ENCODE measurements around the gene SLC8A3.
"Not testable (repeated sequence)": the region's sequence is repeated elsewhere in the genome, so short reads cannot be mapped to it uniquely, and the experiment has no call there.

Gene SLC8A3

DNA sequence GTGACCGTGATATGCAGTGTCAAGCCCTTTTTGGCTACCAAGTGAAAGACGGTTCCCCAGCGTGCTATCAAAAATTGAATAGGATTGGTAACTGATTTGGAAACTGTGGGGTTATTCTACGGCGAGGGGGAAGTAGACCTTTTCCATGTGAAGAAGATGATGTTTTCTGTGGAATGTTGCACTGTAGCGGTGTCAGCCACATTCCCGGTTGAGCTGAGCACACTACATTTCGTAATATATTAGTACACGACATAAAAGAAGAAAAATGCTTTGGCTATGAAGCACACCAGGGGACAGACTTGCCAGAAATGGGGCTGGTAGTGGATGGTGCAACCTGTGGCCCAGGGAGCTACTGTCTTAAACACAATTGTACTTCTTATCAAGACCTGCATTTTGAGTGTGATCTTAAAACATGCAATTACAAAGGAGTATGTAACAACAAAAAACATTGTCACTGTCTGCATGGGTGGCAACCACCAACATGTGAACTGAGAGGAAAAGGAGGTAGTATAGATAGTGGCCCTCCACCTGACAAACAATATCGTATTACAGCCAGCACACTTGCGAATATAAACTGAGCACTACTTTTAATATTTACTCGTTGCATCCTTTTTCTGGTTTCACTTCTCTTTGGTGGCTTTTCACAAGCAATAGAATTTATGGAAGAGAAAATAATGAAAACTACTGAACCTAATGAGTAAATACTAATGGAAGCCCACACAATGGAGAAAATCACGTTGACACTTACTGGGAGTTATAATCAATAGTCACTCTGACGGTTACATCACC lies 43.2 kb upstream of the SLC8A3 start:
- H2BK12ac ChIP-seq (ENCODE audit: low read length in 2 of 2); H3K9me3 ChIP-seq (ENCODE audit: control insufficient read depth, low read length); H3K27me3 ChIP-seq (ENCODE audit: control insufficient read depth in 1 of 2, insufficient read depth in 1 of 2, low read length in 2 of 2); H3K23ac ChIP-seq (ENCODE audit: low read length in 2 of 2); H2AFZ ChIP-seq (ENCODE audit: low read depth, low read length); H4K91ac ChIP-seq (ENCODE audit: low read length); H3K9ac ChIP-seq (ENCODE audit: low read length); H2AK5ac ChIP-seq (ENCODE audit: low read length, severe bottlenecking); H2BK5ac ChIP-seq (ENCODE audit: low read depth, low read length, poor library complexity, severe bottlenecking); H3K4me3 ChIP-seq (ENCODE audit: insufficient read depth in 1 of 2, low read depth in 1 of 2, low read length in 2 of 2); H3K4ac ChIP-seq (ENCODE audit: low read depth in 1 of 2, low read length in 2 of 2); H3K79me1 ChIP-seq (replicated peaks; ENCODE audit: low read length, poor library complexity, severe bottlenecking); DNase-seq; H3K27ac ChIP-seq (ENCODE audit: low read length, poor library complexity, severe bottlenecking); H3K4me1 ChIP-seq (ENCODE audit: control insufficient read depth, insufficient read depth, low read depth, low read length); H3K14ac ChIP-seq (ENCODE audit: low read length in 2 of 2); H2BK15ac ChIP-seq (ENCODE audit: low read depth, poor library complexity, severe bottlenecking); H2BK120ac ChIP-seq (ENCODE audit: low read depth, low read length); H3K36me3 ChIP-seq (ENCODE audit: control insufficient read depth in 1 of 2, insufficient read depth in 2 of 2, low read depth in 1 of 2, low read length in 2 of 2); H3K4me2 ChIP-seq (ENCODE audit: low read length, poor library complexity, severe bottlenecking); H4K8ac ChIP-seq (ENCODE audit: low read length); H3K18ac ChIP-seq (ENCODE audit: low read depth in 1 of 2, low read length in 2 of 2): not testable (repeated sequence)
- WGBS = 91% methylated on average over 11 of the region's 14 CpGs

DNA sequence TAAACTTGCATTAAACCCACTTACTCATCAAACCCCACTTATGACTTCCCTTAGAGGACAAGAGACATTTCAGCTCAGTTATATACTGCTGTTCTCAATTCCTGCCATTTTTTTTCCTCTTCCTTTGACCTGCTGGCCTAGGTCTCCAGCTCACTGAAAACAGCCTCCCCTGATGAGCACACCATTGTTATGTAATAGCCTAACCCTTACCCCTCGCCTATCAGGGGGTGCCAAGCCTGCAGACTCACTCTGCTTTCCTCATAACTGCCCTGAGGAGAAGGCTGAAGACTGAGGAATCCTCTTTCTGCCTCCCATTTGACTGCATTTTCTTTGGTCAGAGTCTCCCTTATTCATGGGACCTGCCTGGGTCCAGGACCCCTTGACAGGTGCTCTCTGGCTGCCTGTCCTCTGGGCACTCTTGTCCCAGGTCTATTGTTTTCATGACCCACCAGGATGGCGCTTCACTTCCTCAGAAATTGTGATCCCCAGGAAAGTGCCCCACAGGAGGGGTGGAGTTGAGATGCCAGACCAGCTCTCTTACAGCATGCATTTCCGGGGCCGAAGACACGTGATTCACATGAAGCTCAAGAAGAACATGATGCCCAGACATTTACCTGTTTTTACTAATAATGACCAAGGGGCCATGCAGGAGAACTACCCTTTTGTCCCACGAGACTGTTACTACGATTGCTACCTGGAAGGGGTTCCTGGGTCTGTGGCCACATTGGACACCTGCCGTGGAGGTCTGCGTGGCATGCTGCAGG lies 41.3 kb upstream of the SLC8A3 start:
- not testable (repeated sequence) for H4K91ac ChIP-seq (ENCODE audit: low read length); H3K9me3 ChIP-seq (ENCODE audit: control insufficient read depth, low read length); H3K27me3 ChIP-seq (ENCODE audit: control insufficient read depth in 1 of 2, insufficient read depth in 1 of 2, low read length in 2 of 2); H4K8ac ChIP-seq (ENCODE audit: low read length); H3K18ac ChIP-seq (ENCODE audit: low read depth in 1 of 2, low read length in 2 of 2); H3K79me1 ChIP-seq (replicated peaks; ENCODE audit: low read length, poor library complexity, severe bottlenecking); H2BK12ac ChIP-seq (ENCODE audit: low read length in 2 of 2); H3K4me1 ChIP-seq (ENCODE audit: control insufficient read depth, insufficient read depth, low read depth, low read length); H2BK15ac ChIP-seq (ENCODE audit: low read depth, poor library complexity, severe bottlenecking); H3K4me2 ChIP-seq (ENCODE audit: low read length, poor library complexity, severe bottlenecking); DNase-seq; H2AFZ ChIP-seq (ENCODE audit: low read depth, low read length); H3K4me3 ChIP-seq (ENCODE audit: insufficient read depth in 1 of 2, low read depth in 1 of 2, low read length in 2 of 2); H3K27ac ChIP-seq (ENCODE audit: low read length, poor library complexity, severe bottlenecking); H3K9ac ChIP-seq (ENCODE audit: low read length); H3K36me3 ChIP-seq (ENCODE audit: control insufficient read depth in 1 of 2, insufficient read depth in 2 of 2, low read depth in 1 of 2, low read length in 2 of 2); H2BK5ac ChIP-seq (ENCODE audit: low read depth, low read length, poor library complexity, severe bottlenecking); H3K23ac ChIP-seq (ENCODE audit: low read length in 2 of 2); H3K4ac ChIP-seq (ENCODE audit: low read depth in 1 of 2, low read length in 2 of 2); H2BK120ac ChIP-seq (ENCODE audit: low read depth, low read length); H3K14ac ChIP-seq (ENCODE audit: low read length in 2 of 2); H2AK5ac ChIP-seq (ENCODE audit: low read length, severe bottlenecking)
- 58% methylated on average over 6 of the region's 9 CpGs for WGBS

DNA sequence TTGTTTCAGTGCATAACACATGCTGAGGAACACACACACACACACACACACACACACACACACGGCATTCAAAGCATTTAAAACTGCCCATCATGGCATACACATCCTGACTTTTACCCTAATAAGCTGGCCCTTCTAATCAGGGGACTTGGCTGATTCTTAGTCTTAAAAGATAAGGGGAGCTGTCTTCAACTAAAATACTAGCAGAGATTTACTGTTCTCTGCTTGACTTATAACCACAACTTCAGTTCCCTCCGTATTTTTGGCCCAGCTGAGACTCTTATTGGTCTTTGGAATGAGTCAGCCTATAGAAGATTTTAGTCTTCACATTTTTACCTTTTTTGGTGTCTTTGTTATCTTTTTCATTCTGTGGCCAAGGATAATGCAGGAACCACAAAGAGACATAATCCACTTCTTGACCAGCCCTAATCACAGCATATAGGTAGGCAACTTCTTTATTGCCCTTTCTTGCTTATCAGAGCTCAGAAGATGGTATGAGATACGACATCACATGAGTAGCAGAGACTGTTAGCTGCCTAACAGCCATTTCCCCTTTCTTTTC lies 25.1 kb upstream of the SLC8A3 start:
- Histone ChIP-seq H2BK5ac (ENCODE audit: low read depth, low read length, poor library complexity, severe bottlenecking) (no peak overlapping the region), H3K9ac (ENCODE audit: low read length) (no peak overlapping the region), H4K8ac (ENCODE audit: low read length) (no peak overlapping the region), H3K4me3 (ENCODE audit: insufficient read depth in 1 of 2, low read depth in 1 of 2, low read length in 2 of 2) (no peak overlapping the region), H3K9me3 (ENCODE audit: control insufficient read depth, low read length) (no peaks in the 10 kb centered on the region), H2BK120ac (ENCODE audit: low read depth, low read length) (no peak overlapping the region), H3K18ac (ENCODE audit: low read depth in 1 of 2, low read length in 2 of 2) (no peak overlapping the region), H2AK5ac (ENCODE audit: low read length, severe bottlenecking) (no peak overlapping the region), H3K14ac (ENCODE audit: low read length in 2 of 2) (no peak overlapping the region), H3K4ac (ENCODE audit: low read depth in 1 of 2, low read length in 2 of 2) (no peak overlapping the region), H3K27me3 (ENCODE audit: control insufficient read depth in 1 of 2, insufficient read depth in 1 of 2, low read length in 2 of 2) (no peaks in the 10 kb centered on the region), H3K36me3 (ENCODE audit: control insufficient read depth in 1 of 2, insufficient read depth in 2 of 2, low read depth in 1 of 2, low read length in 2 of 2) (no peaks in the 10 kb centered on the region), H3K23ac (ENCODE audit: low read length in 2 of 2) (no peak overlapping the region), H3K4me1 (ENCODE audit: control insufficient read depth, insufficient read depth, low read depth, low read length) (no peaks in the 10 kb centered on the region), H3K4me2 (ENCODE audit: low read length, poor library complexity, severe bottlenecking) (no peak overlapping the region), H2BK15ac (ENCODE audit: low read depth, poor library complexity, severe bottlenecking) (no peak overlapping the region), H3K79me1 (replicated peaks; ENCODE audit: low read length, poor library complexity, severe bottlenecking) (no peaks in the 10 kb centered on the region), H2BK12ac (ENCODE audit: low read length in 2 of 2) (no peak overlapping the region), H2AFZ (ENCODE audit: low read depth, low read length) (no peak overlapping the region), H4K91ac (ENCODE audit: low read length) (no peak overlapping the region), H3K27ac (ENCODE audit: low read length, poor library complexity, severe bottlenecking) (no peak overlapping the region)
- no peak for DNase-seq
- WGBS = 33% methylated on average over 2 of the region's 3 CpGs

DNA sequence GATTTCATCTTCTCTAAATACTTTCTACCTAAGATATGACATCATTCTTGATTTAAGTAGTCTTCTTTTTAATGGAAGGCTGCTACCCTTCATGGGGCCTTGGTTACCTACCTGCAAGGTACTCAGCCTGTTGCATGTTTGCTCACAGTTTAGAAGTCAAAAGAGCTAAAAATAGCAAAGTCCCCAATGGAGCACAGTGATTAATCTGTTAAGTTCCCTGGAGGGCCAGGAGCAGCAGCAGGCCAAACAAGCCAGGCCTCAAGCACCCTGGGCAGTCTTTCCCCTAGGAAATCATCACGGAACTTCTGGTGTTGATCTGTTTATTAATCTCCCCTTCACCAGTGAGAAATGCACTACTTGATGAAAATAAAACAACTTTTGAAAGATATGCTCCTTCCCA lies 24.0 kb upstream of the SLC8A3 start:
- Histone ChIP-seq H3K4ac (ENCODE audit: low read depth in 1 of 2, low read length in 2 of 2) (no peak overlapping the region), H3K4me1 (ENCODE audit: control insufficient read depth, insufficient read depth, low read depth, low read length) (no peaks in the 10 kb centered on the region), H3K27me3 (ENCODE audit: control insufficient read depth in 1 of 2, insufficient read depth in 1 of 2, low read length in 2 of 2) (no peaks in the 10 kb centered on the region), H2BK15ac (ENCODE audit: low read depth, poor library complexity, severe bottlenecking) (no peak overlapping the region), H4K91ac (ENCODE audit: low read length) (no peak overlapping the region), H3K9me3 (ENCODE audit: control insufficient read depth, low read length) (no peaks in the 10 kb centered on the region), H3K27ac (ENCODE audit: low read length, poor library complexity, severe bottlenecking) (no peak overlapping the region), H3K9ac (ENCODE audit: low read length) (no peak overlapping the region), H2BK120ac (ENCODE audit: low read depth, low read length) (no peak overlapping the region), H2AK5ac (ENCODE audit: low read length, severe bottlenecking) (no peak overlapping the region), H4K8ac (ENCODE audit: low read length) (no peak overlapping the region), H3K23ac (ENCODE audit: low read length in 2 of 2) (no peak overlapping the region), H3K18ac (ENCODE audit: low read depth in 1 of 2, low read length in 2 of 2) (no peak overlapping the region), H2BK12ac (ENCODE audit: low read length in 2 of 2) (no peak overlapping the region), H3K79me1 (replicated peaks; ENCODE audit: low read length, poor library complexity, severe bottlenecking) (no peaks in the 10 kb centered on the region), H3K14ac (ENCODE audit: low read length in 2 of 2) (no peak overlapping the region), H2AFZ (ENCODE audit: low read depth, low read length) (no peak overlapping the region), H2BK5ac (ENCODE audit: low read depth, low read length, poor library complexity, severe bottlenecking) (no peak overlapping the region), H3K4me2 (ENCODE audit: low read length, poor library complexity, severe bottlenecking) (peak overlapping the region; percentile 21), H3K4me3 (ENCODE audit: insufficient read depth in 1 of 2, low read depth in 1 of 2, low read length in 2 of 2) (no peak overlapping the region), H3K36me3 (ENCODE audit: control insufficient read depth in 1 of 2, insufficient read depth in 2 of 2, low read depth in 1 of 2, low read length in 2 of 2) (no peaks in the 10 kb centered on the region)
- WGBS = no CpG with 5 or more reads among the region's 1 CpG
- no peak for DNase-seq
